Measurements from ENCODE around the gene EEF1AKMT3. TPM values are rescaled to one million over a fixed set of nuclear protein-coding genes. Genes with fewer than 3 reads are reported as not detected.

EEF1AKMT3 gene
- total and polyA plus RNA-seq, 4 donors = 3.6 to 11.5 (median 5.9) TPM

- Histone ChIP-seq H3K27me3 (ENCODE audit: control insufficient read depth in 3 of 3, insufficient read depth in 3 of 3, low read length in 2 of 3) (peaks cover 0 to 79% (median 73%) of the 10 kb centered on the region in 3 donors), H3K9ac (ENCODE audit: insufficient read depth in 1 of 2, low read length in 2 of 2) (no peak overlapping the region), H3K4me3 (no peak overlapping the region), H3K9me3 (ENCODE audit: control insufficient read depth in 4 of 4, insufficient read depth in 3 of 4, low read length in 3 of 4) (no peaks in the 10 kb centered on the region), H3K36me3 (ENCODE audit: control insufficient read depth in 4 of 4, insufficient read depth in 4 of 4, low read length in 4 of 4) (peaks cover 0 to 1% (median 0%) of the 10 kb centered on the region in 4 donors), H3K27ac (ENCODE audit: low read depth in 1 of 2, low read length in 1 of 2) (no peak overlapping the region), H3K4me1 (ENCODE audit: control insufficient read depth in 5 of 5, insufficient read depth in 5 of 5, low read length in 5 of 5) (peaks cover 0 to 9% (median 6%) of the 10 kb centered on the region in 5 donors)
- TF ChIP-seq, protein P1, sequence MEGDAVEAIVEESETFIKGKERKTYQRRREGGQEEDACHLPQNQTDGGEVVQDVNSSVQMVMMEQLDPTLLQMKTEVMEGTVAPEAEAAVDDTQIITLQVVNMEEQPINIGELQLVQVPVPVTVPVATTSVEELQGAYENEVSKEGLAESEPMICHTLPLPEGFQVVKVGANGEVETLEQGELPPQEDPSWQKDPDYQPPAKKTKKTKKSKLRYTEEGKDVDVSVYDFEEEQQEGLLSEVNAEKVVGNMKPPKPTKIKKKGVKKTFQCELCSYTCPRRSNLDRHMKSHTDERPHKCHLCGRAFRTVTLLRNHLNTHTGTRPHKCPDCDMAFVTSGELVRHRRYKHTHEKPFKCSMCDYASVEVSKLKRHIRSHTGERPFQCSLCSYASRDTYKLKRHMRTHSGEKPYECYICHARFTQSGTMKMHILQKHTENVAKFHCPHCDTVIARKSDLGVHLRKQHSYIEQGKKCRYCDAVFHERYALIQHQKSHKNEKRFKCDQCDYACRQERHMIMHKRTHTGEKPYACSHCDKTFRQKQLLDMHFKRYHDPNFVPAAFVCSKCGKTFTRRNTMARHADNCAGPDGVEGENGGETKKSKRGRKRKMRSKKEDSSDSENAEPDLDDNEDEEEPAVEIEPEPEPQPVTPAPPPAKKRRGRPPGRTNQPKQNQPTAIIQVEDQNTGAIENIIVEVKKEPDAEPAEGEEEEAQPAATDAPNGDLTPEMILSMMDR (IDR thresholded peaks at IDR 0.05; ENCODE audit: control extremely low read depth, extremely low read depth) = no peak
- no peak for ATAC-seq (ENCODE audit: insufficient read depth, low FRiP score)
- 81 to 87% methylated on average over 4 of the region's 4 CpGs for WGBS, 2 donors
- DNase-seq = no peak
Observed at GRCh38 chr12:57734591-57734990, 37.8 kb upstream of the EEF1AKMT3 start.

- TF ChIP-seq, protein P1 (IDR thresholded peaks at IDR 0.05; ENCODE audit: control extremely low read depth, extremely low read depth) = no peak
- 34 to 63% methylated on average over 8 of the region's 8 CpGs for WGBS, 2 donors
- Histone ChIP-seq H3K9me3 (ENCODE audit: control insufficient read depth in 4 of 4, insufficient read depth in 3 of 4, low read length in 3 of 4) (no peaks in the 10 kb centered on the region), H3K4me3 (no peak overlapping the region), H3K9ac (ENCODE audit: insufficient read depth in 1 of 2, low read length in 2 of 2) (no peak overlapping the region), H3K36me3 (ENCODE audit: control insufficient read depth in 4 of 4, insufficient read depth in 4 of 4, low read length in 4 of 4) (peaks cover 0 to 1% (median 0%) of the 10 kb centered on the region in 4 donors), H3K27me3 (ENCODE audit: control insufficient read depth in 3 of 3, insufficient read depth in 3 of 3, low read length in 2 of 3) (peaks cover 0 to 78% (median 73%) of the 10 kb centered on the region in 3 donors), H3K27ac (ENCODE audit: low read depth in 1 of 2, low read length in 1 of 2) (no peak overlapping the region), H3K4me1 (ENCODE audit: control insufficient read depth in 5 of 5, insufficient read depth in 5 of 5, low read length in 5 of 5) (peaks cover 0 to 9% (median 6%) of the 10 kb centered on the region in 5 donors)
- ATAC-seq (ENCODE audit: insufficient read depth, low FRiP score) (no peak), DNase-seq (peak in 2 of 3 donors; percentile 62 to 63)
Observed at GRCh38 chr12:57735198-57735855, 37.1 kb upstream of the EEF1AKMT3 start.

GRCh38 chr12:57735952-57736740 is 36.3 kb upstream of the EEF1AKMT3 start:
- peaks cover 0 to 82% (median 75%) of the 10 kb centered on the region in 3 donors for H3K27me3 ChIP-seq (ENCODE audit: control insufficient read depth in 3 of 3, insufficient read depth in 3 of 3, low read length in 2 of 3)
- TF ChIP-seq, protein P1 (IDR thresholded peaks at IDR 0.05; ENCODE audit: control extremely low read depth, extremely low read depth) = no peak
- 39 to 71% methylated on average over 49 of the region's 49 CpGs for WGBS, 2 donors

More at GRCh38 chr12:57735952-57736740, 36.3 kb upstream of the EEF1AKMT3 start:
- H3K4me1 ChIP-seq (ENCODE audit: control insufficient read depth in 5 of 5, insufficient read depth in 5 of 5, low read length in 5 of 5) = peaks cover 0 to 9% (median 6%) of the 10 kb centered on the region in 5 donors
- ATAC-seq (ENCODE audit: insufficient read depth, low FRiP score) = peak; percentile 14
- H3K9me3 ChIP-seq (ENCODE audit: control insufficient read depth in 4 of 4, insufficient read depth in 3 of 4, low read length in 3 of 4) = no peaks in the 10 kb centered on the region
- H3K9ac ChIP-seq (ENCODE audit: insufficient read depth in 1 of 2, low read length in 2 of 2) = no peak overlapping the region
- H3K36me3 ChIP-seq (ENCODE audit: control insufficient read depth in 4 of 4, insufficient read depth in 4 of 4, low read length in 4 of 4) = peaks cover 0 to 1% (median 0%) of the 10 kb centered on the region in 4 donors
- no peak overlapping the region for H3K4me3 ChIP-seq
- H3K27ac ChIP-seq (ENCODE audit: low read depth in 1 of 2, low read length in 1 of 2) = no peak overlapping the region
- DNase-seq = peak in 2 of 3 donors; percentile 37 to 46

All from lung (tissue), 12 donors.